GM11168 (cell line): ENCODE data around the gene CNTNAP2.

Experiments used
- in situ Hi-C: fragments of 300-500 bp; cut with MboI; formaldehyde crosslinking; loops from one replicate; pipeline ENCODE4 v1.12.0; 2022; ENCODE audit warnings: low sequenced_read_pairs; ENCODE audit not compliant: unreplicated experiment

The CNTNAP2 gene

DNA sequence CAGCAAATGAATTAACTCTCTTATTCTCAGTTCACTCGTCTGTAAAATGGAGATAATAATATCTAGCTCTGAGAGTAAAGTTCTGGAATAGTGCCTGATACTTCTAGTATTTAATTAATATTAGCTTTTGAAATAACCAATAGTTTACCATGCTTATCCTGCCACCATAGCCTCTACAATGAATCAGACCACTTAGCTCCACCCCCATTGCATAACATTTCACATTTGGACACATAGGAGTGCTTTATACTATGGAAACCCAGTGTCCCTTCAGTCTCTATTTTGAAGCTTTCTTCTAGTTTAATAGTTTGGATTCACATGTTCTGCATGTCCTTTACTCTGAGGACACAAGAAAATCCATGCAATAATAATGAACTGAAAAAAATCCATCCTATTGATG lies 2046.6 kb downstream of the CNTNAP2 start:
- in situ Hi-C loops = no loop called here

DNA sequence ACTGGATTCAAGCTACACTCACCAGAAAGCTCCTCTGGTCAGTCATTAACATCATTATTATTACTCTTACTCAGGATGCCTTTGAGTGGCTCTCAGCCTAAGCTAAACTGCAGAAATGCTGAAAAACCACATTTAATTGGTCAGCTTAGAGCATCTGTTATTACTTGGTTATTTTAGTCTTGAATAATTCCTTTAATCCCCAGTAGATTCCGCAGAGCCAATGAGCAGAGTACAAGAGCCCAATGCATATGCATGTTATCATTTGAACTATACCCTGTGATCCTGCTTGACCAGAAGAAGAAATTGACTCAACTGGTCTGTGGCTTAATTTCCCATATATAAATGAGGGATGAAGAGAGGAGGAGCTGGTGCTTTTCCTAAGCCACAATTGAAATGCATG lies 2056.3 kb downstream of the CNTNAP2 start:
- in situ Hi-C loops = no loop called here

DNA sequence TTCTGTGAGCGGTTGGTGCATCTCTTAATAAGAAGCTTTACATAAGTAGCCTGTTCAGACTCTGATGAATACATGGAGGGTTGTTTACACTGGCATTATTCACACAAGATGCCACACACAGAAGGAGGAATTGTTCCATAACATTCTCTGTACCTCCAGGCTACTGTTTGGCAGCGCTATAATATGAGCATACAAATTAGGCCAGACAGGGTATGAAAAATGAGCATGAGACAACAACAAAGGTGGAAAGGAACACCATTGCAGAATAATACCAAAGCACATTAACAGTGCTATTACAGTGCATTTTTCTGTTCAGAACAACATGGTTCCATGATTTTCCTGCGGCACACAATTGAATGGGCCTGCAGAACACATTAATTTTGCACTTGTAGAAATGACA lies 2056.8 kb downstream of the CNTNAP2 start:
- in situ Hi-C loops = no loop called here

DNA sequence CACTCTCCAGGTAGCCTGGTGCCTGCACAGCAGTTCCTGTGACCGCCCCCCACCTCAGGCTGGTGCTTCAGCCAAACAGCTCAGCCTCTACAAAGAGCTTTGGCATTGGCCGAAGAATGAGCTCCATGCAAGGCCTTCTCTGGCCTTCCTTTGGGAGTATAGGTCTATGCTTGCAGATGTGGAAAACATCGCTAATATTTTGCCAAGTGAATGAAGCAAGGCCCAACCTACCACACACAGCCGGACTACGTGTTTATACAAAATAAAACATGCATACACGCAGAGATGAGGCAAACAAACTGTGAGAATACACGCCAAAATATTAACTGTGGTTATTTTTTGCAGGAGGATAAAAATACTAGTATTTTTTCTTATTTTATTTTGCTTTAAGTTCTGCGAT lies 2057.8 kb downstream of the CNTNAP2 start:
- in situ Hi-C loops = no loop called here

DNA sequence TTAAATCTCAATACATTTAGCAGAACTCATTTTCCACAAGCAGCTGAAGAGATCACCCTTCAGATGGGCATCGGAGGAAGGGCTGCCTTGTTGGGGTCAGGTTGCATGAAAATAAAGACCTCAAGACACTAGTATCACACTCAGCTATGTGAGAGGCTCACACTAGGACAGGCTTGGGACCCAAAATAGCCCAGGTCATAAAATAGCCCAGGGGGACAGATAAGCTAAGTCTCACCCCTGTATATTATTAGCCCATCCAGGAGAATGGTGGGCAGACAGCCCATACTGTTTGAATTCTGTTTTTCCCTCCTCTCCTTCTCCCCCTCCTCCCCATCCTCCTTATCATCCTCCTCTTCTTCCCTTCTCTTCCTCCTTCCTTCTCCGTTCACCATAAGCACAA lies 2058.9 kb downstream of the CNTNAP2 start:
- in situ Hi-C loops = no loop called here

DNA sequence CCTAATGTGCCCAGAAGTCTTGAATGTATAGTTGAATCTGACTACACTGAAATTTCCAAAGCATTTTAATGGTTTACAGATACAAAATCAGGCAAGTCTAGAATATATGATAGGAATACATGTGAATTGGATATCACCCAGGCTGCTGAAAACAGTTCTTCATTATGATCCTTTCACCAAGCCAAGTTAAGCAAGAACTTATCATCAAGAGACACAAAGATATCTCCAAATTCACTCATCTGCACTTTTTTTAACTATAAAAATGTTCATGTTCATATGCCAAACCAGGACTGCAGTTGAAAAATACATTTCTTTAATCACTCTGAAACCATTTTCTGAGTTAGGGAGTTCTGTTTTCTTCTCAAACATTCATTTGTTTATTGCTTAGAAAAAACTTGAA lies 2061.4 kb downstream of the CNTNAP2 start:
- in situ Hi-C loops = no loop called here

DNA sequence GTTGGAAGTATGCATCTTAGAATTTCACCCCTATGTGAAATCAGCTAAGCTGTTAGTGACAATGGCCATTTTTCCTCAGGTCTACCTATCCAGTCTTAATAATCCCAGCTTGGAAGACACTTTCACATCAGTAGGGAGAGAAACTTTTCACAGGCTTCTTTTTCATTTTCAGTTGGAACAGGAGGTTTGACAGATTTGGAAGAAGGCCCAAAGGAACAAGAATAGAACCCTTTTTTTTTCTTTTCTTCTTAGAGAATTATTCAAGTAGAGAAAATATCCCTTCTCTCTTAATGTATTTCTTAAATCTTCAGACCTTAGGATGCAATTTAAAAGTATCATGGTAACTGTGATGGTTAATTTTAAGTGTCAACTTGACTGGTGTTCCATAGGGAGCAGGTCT lies 2063.5 kb downstream of the CNTNAP2 start:
- in situ Hi-C loops = no loop called here

DNA sequence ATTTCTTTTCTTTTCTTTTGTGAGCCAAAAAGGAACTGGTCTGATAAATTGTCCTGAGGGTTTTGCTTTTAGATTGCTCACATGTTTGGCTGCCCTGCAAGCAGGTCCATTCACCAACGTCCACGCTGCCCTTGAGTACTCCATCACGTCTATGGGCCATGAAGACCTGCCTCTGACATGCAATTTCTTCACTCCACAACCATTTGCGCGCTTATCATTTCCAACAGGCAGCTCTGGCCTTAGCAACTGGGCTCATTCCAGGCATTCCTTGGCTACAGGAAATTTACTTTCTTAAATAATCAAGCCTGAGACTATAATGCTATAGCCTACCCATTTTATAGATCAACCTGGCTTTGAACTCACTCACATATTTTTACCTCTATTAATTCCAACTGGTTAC lies 2065.7 kb downstream of the CNTNAP2 start:
- in situ Hi-C loops = no loop called here

DNA sequence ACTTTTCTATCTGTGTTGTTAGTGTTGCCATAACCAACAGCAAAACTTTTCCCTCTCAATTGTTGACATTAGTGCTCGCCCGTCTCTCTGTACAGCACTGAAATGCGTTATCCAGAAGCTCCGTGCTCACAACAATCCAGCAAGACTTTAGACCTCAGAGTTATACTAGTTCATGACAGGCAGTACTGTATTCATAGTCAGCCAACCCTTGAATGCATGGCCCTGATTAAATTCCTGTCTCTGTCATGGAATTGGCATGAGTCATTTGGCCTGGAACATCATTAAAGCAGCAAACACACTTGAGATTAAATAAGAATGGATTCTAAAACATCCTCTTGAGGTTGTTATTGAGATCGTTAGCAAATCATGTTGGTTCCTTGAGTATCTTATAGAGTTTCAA lies 2068.4 kb downstream of the CNTNAP2 start:
- in situ Hi-C loops = no loop called here

DNA sequence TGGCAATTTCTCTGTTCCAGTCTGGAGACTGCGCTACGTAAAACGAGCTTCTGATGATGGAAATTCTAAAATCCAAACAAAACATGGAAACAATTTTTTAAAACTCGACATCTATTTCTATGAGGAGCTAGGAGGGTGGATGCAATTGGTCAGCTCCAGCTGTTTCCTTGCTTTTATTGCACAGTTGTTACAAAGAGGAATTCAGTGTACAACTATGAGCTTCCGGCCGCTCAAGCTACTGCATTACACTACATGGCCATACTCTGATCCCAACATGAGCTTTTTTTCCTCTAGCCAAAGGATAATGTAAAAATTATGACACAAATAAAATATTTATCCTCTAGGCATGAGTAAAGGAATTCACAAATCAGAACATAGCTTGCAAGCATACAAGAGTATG lies 2070.9 kb downstream of the CNTNAP2 start:
- in situ Hi-C loops = no loop called here

DNA sequence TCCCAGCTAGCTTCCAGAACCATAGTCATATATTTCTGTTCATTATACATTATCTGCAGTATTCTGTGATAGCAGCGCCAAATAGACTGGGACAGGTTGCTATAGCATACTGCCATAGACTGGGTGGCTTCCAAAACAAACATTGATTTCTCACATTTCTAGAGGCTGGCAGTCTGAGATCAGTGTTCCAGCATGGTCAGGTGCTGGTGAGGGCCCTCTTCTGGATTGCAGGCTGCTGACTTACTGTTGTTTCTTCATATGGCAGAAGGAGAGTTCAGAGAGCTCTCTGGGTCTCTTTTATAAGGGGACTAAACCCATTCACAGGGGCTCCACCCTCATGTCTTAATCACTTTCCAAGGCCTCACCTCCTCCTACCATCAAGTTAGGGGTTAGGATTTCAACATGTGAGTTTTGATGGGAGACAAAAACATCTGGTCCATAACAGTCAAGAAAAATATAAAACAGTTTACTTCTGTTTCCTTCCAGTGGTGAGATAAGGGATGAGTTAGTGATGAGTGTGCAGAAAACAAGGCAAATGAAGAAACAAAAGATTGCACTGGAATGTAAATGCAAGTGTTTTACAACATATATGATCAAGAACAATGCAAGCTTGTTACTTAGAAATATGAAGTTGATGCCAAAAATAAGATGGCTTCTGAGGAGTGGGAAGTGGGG lies 2074.9 kb downstream of the CNTNAP2 start:
- in situ Hi-C loops = no loop called here

DNA sequence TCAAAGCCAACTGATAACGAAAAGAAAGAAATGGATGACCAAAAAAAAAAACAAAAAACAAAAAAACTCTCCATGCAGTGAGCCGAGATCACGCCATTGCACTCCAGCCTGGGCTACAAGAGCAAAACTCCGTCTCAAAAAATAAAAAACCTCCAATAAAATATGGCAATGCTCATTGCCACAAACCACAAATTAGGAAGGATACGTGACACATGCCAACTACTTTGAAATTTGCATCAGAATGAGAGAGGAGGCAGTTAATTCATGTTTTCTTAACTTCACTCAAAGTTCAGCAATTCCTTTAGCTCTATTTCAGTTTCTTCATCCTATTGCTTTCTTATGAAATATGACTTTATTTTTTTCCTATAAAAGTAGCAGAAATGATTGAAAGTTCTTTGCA lies 2075.9 kb downstream of the CNTNAP2 start:
- in situ Hi-C loops = no loop called here

DNA sequence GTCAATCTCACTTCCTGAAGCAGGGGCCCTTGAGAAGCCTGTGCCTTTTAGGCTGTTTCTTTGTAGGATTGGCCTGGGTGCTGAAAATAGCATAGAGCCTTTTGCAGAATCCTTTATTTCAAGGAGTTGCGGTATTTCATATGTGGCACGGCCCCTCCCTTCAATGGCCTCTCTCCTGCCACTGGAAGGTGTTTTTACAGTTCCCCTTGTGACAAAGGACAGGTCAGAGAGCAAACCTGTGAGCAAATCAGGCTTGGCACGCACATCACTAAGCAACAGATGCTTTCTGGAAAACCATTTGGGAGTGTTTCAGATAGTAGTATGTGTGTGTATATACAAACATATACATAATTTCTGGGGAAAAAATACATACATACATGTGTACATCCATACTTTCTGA lies 2085.4 kb downstream of the CNTNAP2 start:
- in situ Hi-C loops = no loop called here

DNA sequence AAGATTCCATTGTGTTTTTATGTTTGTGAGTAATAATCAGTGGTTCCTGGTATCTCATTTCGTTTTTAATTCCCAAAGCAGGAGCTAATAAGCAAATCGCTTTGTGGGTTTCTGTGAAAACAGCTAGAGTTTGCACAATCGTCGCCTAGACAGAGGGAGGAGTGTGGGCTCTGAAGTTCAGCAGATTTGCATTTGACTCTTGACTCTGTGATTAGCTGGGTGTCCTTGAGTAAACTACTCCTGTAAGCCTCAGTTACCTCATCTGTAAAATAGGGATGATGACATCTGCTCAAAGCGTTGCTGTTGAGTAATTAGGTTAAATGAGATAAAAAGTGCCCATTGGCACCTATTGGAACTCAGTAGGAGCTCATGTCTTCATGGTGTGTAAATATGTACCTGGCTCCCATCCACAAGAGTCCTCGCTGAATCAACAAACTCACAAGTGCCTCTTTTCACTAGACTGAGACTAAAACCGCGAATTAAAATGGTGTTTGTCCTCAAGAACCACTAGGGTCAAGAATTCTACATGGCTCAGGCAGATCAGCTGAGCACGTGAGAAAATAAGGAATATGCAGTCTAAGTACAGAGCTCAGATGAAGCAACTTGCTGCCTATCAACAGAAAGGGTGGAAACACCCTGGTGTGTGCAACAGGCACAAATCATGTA lies 2088.2 kb downstream of the CNTNAP2 start:
- in situ Hi-C loops = no loop called here

DNA sequence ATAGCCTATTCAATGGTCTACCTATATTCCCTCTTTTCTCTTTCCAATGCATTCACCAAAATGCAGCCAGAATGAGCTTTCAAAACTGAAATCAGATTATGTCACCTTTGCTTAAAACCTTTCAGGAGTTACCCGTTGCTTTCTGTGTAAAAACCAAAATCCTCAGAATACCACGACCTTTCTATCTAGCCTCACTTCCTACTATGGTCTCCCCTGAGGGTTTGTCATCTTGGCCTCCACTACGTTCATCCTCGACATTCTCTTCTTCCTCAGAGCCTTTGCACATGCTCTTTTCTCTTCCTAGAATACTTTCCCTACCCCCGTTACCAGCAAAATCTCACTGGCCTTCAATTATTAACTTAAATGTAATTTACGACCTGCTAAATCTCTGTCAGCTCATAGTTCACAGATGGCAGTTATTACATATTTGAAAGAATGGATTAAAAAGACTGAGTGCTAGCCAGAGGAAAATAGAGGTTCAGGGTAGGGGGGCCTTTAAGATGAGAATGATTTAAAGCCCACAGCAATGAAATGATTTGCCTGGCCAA lies 2093.1 kb downstream of the CNTNAP2 start:
- in situ Hi-C loops = no loop called here

DNA sequence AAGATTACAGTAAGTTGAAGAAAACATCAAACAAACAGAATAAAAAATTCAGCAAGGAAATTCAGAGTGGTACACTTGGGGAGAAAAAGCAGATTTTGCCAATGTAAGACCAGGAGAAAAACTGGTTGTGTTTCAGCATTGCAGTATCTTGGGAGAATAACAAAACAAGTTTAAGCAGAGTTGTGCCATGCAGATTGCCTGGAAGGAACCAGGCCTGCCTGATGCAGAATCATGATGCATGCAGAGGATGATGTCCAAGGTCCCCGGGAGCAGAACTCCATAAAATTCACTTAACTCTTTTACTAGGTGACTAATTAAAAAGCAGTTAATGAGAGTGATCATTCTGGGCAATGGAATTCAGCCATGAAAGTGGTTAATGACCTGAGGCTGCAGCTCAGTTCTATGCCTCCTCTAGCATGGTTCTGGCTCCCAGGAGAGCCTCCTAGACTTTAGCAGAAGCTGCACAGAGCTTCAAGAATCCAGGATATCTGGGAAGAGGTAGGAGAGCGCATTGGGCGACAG lies 2094.3 kb downstream of the CNTNAP2 start:
- in situ Hi-C loops = no loop called here

DNA sequence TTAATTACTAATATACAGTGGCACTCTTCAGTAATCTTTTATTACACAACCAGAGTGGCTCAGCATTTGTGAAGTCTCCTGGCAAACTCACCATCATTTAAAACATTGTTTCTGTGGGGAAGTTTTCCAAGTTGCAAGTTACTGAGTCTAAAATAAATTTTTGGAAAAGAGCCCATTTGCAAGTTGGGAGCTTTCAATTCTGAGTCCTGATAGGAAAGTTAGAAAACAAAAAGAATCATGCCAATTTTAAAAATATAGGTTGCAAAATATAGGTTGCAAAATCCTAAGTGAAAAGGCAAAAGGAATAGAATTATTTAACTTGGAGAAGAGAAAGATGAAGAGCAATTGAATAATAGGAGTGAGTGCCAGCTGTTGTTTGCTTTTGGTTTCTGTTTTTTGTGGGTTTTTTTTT lies 2095.1 kb downstream of the CNTNAP2 start:
- in situ Hi-C loops = no loop called here

DNA sequence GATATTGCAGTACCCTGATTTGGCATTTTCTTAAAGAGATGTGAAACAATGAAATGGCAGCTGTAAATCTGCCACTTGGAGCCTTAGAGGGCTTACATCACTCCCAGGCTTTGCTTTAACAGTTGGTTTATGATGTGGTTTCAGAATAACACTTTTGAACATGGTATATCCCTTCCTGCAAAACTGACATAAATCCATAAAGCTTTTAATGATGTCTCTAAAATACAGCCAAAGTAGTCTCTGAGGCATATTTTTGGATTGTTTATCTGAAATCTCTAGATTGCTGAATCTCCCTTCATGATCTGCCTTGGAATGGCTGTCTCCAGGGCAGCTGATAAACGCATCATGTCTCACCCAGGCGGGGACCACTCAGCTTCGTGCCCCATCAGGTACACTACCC lies 2096.1 kb downstream of the CNTNAP2 start:
- in situ Hi-C loops = no loop called here

DNA sequence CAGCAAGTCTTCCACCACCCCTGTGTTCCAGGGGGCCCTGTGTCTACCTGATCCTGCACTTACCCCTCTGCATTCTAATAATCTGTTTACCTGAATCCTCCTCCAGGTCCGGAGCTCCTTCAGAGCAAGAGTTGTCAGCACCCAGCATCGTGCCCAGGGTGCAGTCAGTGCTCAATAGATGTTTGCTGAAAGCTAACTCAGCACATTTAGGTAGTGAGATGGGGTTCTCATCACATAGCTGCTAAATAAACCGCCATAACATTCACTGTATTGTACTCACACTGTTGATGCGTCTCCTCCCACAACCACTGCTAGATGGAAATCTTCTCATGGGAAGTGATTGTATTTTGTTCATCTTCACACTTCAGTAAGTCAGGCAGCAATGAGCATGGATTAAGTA lies 2097.5 kb downstream of the CNTNAP2 start:
- in situ Hi-C loops = no loop called here

DNA sequence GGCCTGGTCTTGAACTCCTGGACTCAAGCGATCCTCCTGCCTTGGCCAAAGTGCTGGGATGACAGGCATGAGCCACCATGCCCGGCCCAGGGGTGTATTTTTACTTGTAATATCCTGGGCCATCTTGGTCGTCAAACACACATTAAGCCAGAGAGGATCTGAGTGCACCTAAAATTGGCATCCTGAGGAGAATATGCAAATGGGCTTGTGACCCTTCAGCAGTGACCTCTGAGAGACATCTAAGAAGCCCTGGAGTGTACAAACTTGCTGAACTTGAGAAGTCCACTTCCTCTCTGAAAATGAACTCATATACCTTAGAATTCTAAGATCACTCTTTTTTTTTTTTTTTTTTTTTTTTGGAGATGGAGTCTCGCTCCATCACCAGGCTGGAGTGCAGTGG lies 2102.0 kb downstream of the CNTNAP2 start:
- in situ Hi-C loops = no loop called here

DNA sequence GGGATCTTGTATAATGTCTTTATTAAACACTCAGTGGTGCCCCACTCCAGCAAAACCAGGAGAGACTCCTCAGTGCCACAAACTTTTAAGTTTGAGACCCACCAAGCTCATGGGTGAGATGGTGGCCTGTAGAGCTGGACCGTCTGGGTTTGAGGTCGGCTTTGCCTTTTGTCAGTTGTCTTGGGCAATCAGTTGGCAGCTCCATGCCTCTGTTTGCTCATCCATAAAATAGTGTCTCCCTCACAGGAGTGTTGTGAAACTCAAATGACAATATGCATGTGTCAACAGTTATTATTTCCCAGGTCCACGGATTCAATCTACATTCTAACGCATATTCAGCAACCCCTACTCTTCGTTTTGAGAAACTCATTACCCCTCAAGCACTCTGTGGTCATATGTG lies 2106.1 kb downstream of the CNTNAP2 start:
- in situ Hi-C loops = no loop called here

DNA sequence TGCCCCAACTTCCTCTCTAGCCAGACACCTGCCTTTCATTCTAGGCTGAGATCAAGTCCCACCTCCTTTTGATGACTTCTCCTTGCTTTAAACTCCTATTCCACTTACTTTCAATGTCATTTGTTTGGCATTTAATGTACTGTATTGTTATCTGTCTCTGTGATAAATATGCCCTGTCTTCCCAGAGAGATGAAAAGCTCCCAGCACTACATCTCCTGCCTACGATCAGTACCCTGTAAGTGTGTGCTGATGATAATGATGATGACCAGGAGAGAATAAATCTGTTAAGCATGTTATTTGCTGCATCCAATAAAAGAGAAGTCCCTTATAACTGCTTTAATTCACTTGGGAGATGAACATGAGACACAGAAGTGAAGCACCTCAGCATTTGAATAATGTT lies 2106.6 kb downstream of the CNTNAP2 start:
- in situ Hi-C loops = no loop called here
